Suppressor macrophage treated with lipopolysaccharide for 4 hours (primary cell): ENCODE data around the gene RELN.

Source experiments
- DNase-seq: peaks from one replicate; pipeline ENCODE4 v3.0.0-alpha.2; 2020

The RELN gene

GRCh38 chr7:103989785-103990767 lies 618 bp upstream of the RELN start:
- no peak for DNase-seq

- no peak for DNase-seq
Measured at GRCh38 chr7:103988468-103989199, 824 bp downstream of the RELN start.

DNA sequence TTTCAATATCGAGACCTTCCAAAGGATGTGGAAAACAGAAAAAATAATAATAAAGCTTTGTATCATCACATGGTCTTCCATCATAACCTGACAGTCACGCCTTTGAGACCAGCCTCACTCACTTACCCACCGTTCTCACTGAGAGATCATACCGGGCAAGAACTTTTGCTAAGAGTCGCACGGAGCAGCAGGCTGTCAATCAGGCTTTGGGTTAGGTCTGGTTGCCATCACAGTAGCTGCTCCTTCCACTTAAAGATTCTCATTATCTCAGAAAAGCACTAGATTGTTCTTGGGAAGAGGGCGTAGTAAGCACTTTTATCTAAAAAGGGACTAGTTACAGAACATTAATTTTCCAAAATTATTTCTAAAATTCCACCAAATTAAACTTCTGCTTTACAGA lies 2.0 kb downstream of the RELN start:
- DNase-seq = no peak

DNA sequence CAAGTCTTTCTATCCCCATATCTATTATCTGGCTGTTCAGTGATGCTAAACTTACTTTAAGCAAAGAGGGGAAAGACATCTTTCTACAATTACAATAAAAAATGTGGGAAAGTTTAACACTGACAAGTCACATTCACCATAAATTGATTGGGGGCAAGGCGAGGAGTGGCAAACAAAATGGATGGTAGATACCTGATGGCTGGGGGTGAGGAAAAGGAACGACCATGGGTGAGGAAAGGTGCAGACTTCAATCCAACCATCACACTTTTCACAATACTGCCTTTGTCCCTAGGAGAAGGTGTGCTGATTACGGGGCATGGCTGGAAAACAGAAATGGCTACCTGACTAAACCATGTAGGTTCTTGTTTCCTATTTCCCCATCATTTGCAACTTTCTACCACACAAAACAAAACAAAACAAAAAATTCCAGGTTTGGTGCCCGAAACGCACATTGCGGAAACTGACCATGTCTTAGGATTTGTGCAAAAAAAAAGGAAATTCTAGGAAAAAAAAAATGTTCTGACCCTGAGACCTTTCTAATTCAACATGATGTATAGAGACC lies 3.8 kb downstream of the RELN start:
- no peak for DNase-seq

- DNase-seq = no peak
Measured at GRCh38 chr7:103984050-103984449, 5.4 kb downstream of the RELN start.

GRCh38 chr7:103983201-103983977 lies 6.1 kb downstream of the RELN start:
- DNase-seq = no peak

GRCh38 chr7:103981003-103981423 lies 8.4 kb downstream of the RELN start:
- DNase-seq = no peak

DNA sequence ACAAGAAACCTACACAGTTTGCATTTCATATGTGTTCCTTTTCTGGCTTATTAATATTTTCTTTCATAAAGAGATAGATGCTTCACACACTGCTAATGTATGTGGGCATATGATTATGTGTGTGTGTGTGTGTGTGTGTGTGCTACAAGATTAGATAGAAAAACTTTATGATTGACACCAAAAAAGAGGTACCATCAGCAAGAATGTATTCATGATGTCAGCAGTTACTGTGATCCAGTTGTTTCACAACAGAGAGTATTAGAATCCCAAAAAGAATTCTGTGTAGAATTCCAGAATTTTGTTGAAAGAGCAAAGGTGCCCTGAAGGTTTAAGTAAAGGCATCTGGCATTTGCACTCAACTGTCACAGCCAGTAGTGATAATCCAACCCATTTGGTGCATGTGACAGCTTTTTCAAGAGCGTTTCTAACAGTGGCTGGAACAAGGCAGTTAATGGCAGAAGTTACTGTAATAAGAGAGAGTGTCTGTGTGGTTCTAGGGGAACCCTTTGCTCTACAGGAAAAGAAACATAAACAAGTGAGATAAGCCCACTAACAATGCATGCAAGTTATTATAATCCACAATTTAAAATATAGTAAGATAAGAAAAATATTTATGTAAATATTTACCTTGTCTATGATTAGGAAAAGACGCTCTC lies 16.6 kb downstream of the RELN start:
- no peak for DNase-seq

DNA sequence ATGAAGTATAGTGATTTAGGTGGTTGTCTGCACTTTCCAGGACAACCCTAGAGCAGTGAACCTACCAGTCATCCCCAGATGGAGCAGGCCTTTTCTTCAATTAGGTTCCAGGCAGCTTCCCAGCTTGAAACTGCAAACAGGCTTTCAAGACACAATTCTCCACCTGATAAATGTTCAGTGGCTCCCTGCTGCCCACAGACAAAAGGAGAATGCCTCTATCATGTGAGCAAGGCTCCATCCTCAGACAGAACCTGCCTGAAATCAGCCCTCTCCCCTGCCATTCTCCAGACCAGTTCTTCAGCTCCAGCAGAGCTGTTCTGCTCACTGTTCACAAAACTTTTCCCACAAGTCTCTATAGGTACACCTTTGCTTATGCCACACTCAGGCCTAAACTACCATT lies 22.1 kb downstream of the RELN start:
- no peak for DNase-seq

GRCh38 chr7:103966593-103967277 lies 22.7 kb downstream of the RELN start:
- DNase-seq = no peak

DNA sequence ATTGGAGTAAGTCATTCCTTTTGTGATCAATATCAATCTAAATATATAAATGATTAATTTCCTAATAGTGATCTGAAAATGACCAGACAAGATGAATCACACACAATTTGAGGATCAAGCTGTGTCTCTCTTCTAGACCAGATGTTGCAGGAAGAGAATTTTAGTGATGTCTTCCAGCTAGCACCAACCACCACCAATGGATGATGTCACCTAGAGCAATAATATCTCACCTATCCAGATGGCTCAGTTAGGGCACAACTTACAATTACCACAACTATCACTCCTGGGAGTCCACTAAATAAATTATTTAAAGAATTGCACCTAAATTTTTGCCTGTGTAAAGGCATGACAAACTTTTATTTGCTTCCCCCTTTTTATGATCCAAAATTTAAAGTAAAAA lies 25.2 kb downstream of the RELN start:
- no peak for DNase-seq

DNA sequence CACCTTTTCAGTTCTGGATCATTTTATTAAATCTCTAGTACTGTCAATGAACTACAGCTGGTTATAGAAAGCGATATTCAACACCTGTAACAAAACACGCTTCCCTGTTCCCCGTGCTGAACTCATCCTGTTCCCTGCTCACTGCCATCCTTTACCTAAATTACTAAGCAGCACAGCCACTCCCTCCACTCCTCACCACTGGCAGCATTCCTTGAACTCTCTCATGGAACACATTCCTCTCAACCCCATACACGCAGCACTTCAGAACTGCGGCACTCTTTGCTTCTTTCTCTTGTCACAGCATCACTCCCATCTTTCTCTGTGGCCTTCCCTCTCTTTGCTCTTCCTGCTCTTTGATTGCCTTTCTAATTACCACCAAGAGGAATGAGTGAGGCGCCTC lies 27.4 kb downstream of the RELN start:
- DNase-seq = no peak

GRCh38 chr7:103958284-103958818 lies 31.1 kb downstream of the RELN start:
- no peak for DNase-seq

DNA sequence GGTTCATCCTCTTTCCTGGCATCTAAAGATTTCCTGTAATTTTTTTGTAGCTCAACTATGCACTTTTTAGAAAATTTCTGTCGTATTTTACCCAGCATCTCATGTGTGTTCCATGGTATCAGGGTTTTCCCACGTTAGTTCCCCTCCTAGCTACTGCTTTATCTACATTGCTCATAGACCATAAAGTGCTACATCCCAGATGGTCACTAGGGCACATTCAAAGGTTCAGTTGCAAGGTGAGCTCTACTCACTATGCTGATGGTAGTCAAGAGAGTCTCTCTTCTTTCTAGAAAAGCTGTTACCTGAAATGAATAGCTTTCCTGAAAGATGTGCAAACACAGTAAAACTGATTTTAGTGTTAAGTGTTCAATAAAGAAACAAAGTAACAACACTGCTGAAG lies 33.5 kb downstream of the RELN start:
- no peak for DNase-seq

GRCh38 chr7:103952408-103952807 lies 37.0 kb downstream of the RELN start:
- no peak for DNase-seq

DNA sequence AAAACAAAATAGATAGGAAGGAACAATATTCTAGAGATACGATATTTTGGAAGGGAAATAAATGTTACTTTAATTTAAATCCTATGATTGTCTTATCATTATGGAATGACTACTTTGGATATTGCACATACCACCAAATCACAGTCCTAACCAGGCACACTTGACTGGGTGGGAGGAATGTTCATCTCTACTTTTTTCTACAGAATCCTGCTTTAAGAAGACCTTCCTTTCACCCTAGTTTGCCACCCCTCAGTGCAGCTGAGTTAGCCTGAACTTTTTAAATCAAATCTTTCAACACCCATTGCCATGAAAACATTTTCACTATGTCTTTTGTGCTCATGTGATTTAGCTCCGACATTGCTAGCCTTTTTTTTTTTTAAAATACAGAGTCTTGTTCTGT lies 38.1 kb downstream of the RELN start:
- no peak for DNase-seq

DNA sequence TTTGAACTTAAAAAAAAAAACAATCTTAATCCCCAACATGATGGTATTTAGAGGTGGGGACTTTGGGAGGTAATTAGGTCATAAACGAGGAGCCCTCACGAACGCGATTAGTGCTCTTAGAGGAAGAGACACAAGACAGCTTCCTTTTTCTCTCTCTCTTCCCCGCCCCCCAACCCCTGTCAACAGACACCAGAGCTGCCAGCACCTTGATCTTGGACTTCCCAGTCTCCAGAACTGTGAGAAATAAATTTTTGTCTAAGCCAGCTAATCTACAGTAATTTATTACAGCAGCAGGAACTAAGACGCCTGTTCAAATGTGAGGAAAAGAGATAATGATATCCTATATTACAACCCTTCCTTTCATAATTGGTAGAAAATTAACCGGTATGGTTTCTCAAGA lies 40.1 kb downstream of the RELN start:
- no peak for DNase-seq

- DNase-seq = no peak
Measured at GRCh38 chr7:103947026-103947655, 42.3 kb downstream of the RELN start.

GRCh38 chr7:103944230-103944900 lies 45.1 kb downstream of the RELN start:
- DNase-seq = no peak

DNA sequence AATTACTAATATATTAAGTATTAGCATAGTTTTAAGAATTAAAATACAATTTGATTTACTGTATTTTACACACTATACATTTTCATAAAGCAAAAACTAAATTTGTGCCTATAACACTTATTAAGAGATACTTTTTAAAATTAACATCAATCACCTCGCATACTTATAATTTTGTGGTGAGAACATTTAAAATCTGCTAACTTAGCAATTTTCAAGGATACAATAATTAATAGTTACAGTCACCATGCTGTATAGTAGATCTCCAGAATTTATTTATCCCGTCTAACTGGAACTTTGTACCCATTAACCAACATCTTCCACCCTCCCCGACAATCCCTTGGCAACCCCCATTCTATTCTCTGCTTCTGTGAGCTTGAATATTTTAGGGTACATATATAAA lies 47.5 kb downstream of the RELN start:
- no peak for DNase-seq
